Testis (tissue), 3 donors: ENCODE measurements around the gene SLC19A1. TPM values are rescaled to one million over a fixed set of nuclear protein-coding genes. Genes with fewer than 3 reads are reported as not detected.
"Not testable (repeated sequence)": the region's sequence is repeated elsewhere in the genome, so short reads cannot be mapped to it uniquely, and the experiment has no call there.

Experiments used
- DNase-seq: peaks from one replicate; pipeline ENCODE4 v3.0.0-alpha.2; 2019
- H3K27ac ChIP-seq, 2 donors: fragments of 200-600 bp; sonication (generic); one replicate each; pipeline ENCODE4 v1.5.1; 2019
- H3K27me3 ChIP-seq: fragments of 200-600 bp; sonication (generic); one replicate; pipeline ENCODE4 v1.5.1; 2019
- H3K36me3 ChIP-seq: fragments of 200-600 bp; sonication (generic); one replicate; pipeline ENCODE4 v1.5.1; 2017; ENCODE audit warnings: low read depth; ENCODE audit errors: missing control alignments
- H3K4me1 ChIP-seq: fragments of 200-600 bp; sonication (generic); one replicate; pipeline ENCODE4 v1.5.1; 2019
- H3K4me3 ChIP-seq, 2 donors: fragments of 200-600 bp; sonication (generic); one replicate each; pipeline ENCODE4 v1.5.1; 2017 to 2019
- H3K9me3 ChIP-seq: fragments of 200-600 bp; sonication (generic); one replicate; pipeline ENCODE4 v1.5.1; 2017
- POLR2A ChIP-seq: fragments of 450-650 bp; IDR thresholded peaks from one replicate; pipeline ENCODE4 v1.6.1; 2017; ENCODE audit warnings: antibody characterized with exemption, mild to moderate bottlenecking, moderate library complexity
- WGBS, 2 donors: methylation state at CpG; one replicate each; pipeline ENCODE4 v1.1.5; 2018; 5-methylcytosine and 5-hydroxymethylcytosine counted together
- intact Hi-C: fragments of 100-400 bp; cut with DNase I; formaldehyde crosslinking; loops from one replicate; pipeline ENCODE4 v1.15.1; 2023; ENCODE audit warnings: low total_unique reads
- polyA plus RNA-seq: library from polyadenylated mRNA; stranded (reverse); fragments of 350-450 nt; fragmentation: Illumina TruSeq; extraction: RNeasy Lipid Tissue Mini Kit (QIAGEN cat#74804); gene quantifications from one replicate; pipeline ENCODE4 v1.2.3, GENCODE V29; 2014; ENCODE audit warnings: low read depth, low replicate concordance; ENCODE audit not compliant: insufficient read depth
- total RNA-seq, 2 donors: library from RNA; depleted of rRNA; stranded (reverse); fragments of >200 nt; gene quantifications; one replicate each; pipeline ENCODE4 v1.2.3, GENCODE V29; 2016
- TF ChIP-seq, protein P1 (sequence below), 3 experiments: fragments of 450-650 bp in 2 of 3; fragments of 200-600 bp in 1 of 3; sonication (generic) in 1 of 3; IDR thresholded peaks; one replicate each; pipeline ENCODE4 v1.5.1; 2016 to 2019; ENCODE audit warnings: antibody characterized with exemption in 3 of 3, mild to moderate bottlenecking in 2 of 3, moderate library complexity in 1 of 3

SLC19A1 gene
- total and polyA plus RNA-seq, 3 donors from 2014 or later: 5.5 to 17.4 (median 15.7) TPM

DNA sequence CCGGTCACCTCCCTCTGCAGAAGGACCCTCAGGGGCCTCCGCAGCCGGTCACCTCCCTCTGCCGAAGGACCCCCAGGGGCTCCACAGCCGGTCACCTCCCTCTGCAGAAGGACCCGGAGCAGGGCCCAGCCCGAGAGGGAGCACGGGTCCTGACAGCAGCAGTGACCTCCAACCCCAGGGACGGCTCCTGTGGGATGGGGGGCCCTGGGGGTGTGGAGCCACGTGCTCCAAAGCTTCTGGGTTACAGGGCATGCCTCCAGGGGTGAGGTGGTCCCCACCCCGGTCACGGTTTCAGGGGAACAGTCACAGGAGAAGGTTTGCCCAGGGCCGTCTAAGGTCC, 40.3 kb downstream of the SLC19A1 start:
- intact Hi-C loops: no loop called here
- no peak for DNase-seq
- WGBS, 2 donors: 83 to 93% methylated on average over 4 to 5 of the region's 13 CpGs
- Histone ChIP-seq H3K4me1 (peaks cover 5% of the 10 kb centered on the region), H3K27ac (no peak overlapping the region), H3K4me3 (no peak overlapping the region), H3K9me3 (no peaks in the 10 kb centered on the region), H3K36me3 (no peaks in the 10 kb centered on the region), H3K27me3 (no peaks in the 10 kb centered on the region)
- TF ChIP-seq POLR2A: no peak
- TF ChIP-seq, protein P1, sequence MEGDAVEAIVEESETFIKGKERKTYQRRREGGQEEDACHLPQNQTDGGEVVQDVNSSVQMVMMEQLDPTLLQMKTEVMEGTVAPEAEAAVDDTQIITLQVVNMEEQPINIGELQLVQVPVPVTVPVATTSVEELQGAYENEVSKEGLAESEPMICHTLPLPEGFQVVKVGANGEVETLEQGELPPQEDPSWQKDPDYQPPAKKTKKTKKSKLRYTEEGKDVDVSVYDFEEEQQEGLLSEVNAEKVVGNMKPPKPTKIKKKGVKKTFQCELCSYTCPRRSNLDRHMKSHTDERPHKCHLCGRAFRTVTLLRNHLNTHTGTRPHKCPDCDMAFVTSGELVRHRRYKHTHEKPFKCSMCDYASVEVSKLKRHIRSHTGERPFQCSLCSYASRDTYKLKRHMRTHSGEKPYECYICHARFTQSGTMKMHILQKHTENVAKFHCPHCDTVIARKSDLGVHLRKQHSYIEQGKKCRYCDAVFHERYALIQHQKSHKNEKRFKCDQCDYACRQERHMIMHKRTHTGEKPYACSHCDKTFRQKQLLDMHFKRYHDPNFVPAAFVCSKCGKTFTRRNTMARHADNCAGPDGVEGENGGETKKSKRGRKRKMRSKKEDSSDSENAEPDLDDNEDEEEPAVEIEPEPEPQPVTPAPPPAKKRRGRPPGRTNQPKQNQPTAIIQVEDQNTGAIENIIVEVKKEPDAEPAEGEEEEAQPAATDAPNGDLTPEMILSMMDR (IDR thresholded peaks at IDR 0.05): no peak

DNA sequence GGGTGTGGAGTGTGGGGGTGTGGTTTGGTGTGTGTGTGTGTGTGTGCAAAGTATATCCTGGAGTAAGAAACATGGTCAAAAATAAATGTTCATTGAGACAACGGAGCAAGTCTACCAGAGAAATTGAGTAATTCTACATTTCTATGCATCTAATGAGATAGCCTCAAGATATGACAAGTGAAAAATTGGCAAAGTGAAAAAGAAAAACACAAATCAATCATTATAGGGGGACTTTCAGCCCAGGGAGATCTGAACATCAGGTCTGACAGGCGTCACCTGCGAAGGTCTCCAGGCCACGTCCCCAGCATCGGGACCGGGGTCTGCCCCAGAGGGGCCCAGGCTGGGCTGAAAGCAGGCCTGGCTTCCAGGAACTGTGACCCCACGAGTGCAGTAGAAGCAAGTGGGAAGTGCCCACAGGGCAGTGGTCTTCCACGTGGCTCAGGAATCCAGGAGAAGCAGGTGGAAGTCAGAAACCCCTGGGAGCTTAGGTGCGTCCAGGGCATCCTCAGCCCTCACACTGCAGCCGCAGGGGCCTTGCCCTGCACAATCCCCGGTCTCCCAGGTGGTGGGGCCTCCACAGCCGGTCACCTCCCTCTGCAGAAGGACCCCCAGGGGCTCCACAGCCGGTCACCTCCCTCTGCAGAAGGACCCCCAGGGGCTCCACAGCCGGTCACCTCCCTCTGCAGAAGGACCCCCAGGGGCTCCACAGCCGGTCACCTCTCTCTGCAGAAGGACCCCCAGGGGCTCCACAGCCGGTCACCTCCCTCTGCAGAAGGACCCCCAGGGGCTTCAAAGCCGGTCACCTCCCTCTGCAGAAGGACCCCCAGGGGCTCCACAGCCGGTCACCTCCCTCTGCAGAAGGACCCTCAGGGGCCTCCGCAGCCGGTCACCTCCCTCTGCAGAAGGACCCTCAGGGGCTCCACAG, 40.9 kb downstream of the SLC19A1 start:
- H3K4me1 ChIP-seq: peaks cover 11% of the 10 kb centered on the region
- WGBS, 2 donors: 87 to 92% methylated on average over 7 to 12 of the region's 20 CpGs
- intact Hi-C loops, H3K27me3 ChIP-seq, H3K9me3 ChIP-seq, H3K36me3 ChIP-seq, DNase-seq, H3K27ac ChIP-seq, H3K4me3 ChIP-seq: not testable (repeated sequence)

DNA sequence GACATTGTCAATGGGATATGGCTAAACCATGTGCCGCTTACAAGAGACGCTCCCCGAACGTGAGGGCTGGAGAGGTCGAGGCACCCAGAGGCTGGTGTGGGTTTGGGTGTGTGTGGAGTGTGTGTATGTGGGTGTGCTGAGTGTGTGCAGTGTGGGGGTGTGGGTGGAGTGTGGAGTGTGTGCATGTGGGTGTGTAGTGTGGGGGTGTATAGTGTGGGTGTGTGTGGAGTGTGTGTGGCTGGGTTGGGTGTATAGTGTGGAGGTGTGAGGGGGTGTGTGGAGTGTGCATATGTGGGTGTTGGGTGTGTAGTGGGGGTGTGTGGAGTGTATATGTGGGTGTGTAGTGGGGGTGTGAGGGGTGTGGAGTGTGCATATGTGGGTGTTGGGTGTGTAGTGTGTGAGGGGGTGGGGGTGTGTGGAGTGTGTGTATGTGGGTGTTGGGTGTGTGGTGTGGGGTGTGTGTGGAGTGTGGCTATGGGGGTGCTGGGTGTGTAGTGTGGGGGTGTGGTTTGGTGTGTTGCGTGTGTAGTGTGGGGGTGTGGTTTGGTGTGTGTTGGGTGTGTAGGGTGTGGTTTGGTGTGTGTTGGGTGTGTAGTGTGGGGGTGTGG, 42.2 kb downstream of the SLC19A1 start:
- Histone ChIP-seq H3K4me1 (peaks cover 12% of the 10 kb centered on the region), H3K27me3 (no peaks in the 10 kb centered on the region), H3K36me3 (no peaks in the 10 kb centered on the region), H3K27ac (no peak overlapping the region), H3K9me3 (no peaks in the 10 kb centered on the region), H3K4me3 (no peak overlapping the region)
- TF ChIP-seq POLR2A: no peak
- TF ChIP-seq, protein P1 (IDR thresholded peaks at IDR 0.05): no peak
- intact Hi-C loops: no loop called here
- no peak for DNase-seq
- 60 to 94% methylated on average over 5 to 6 of the region's 6 CpGs for WGBS, 2 donors

DNA sequence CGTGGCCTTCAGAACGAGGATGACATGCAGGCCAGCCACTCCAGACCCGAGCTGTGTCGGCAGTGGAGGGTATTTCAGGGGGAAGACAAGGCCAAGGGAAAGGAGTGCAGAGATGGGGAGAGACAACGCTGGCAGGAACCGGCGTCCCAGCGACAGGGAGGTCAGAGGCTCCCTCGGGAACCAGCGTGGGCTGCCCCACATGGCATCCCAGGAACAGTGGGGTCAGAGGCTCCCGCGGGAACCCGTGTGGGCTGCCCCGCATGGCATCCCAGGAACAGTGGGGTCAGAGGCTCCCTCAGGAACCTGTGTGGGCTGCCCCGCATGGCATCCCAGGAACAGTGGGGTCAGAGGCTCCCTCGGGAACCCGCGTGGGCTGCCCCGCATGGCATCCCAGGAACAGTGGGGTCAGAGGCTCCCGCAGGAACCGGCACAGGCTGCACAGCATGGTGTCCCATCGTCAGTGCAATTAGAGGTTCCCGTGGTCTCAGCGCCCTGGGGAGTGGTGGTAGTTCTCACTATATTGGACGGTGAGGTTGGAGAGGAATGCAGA, 43.0 kb downstream of the SLC19A1 start:
- no peak for DNase-seq
- WGBS, 2 donors: 81 to 91% methylated on average over 16 to 25 of the region's 25 CpGs
- peaks cover 12% of the 10 kb centered on the region for H3K4me1 ChIP-seq
- no peaks in the 10 kb centered on the region for H3K36me3 ChIP-seq
- no peaks in the 10 kb centered on the region for H3K27me3 ChIP-seq
- no peak overlapping the region for H3K27ac ChIP-seq
- TF ChIP-seq, protein P1 (IDR thresholded peaks at IDR 0.05): no peak
- no peak overlapping the region for H3K4me3 ChIP-seq
- H3K9me3 ChIP-seq: no peaks in the 10 kb centered on the region
- intact Hi-C loops: no loop called here

DNA sequence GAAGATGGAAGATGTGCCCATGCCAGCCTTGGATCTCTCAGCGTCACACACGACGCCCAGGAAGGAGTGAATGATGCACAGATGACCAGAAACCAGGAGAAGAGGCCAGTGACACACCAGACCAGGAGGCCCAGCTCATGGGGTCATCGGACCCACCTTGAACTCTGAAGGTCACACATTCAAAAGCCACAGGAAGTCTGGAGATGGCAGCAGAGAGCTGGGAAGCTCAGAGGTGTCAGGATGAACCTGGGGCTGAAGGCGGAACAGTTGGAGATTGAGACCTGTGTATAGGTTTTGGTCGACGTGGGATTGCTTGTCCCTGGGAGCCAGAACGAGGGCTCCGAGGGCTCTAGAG, 43.6 kb downstream of the SLC19A1 start:
- intact Hi-C loops: no loop called here
- H3K4me1 ChIP-seq: peaks cover 12% of the 10 kb centered on the region
- H3K27me3 ChIP-seq: no peaks in the 10 kb centered on the region
- no peaks in the 10 kb centered on the region for H3K36me3 ChIP-seq
- no peaks in the 10 kb centered on the region for H3K9me3 ChIP-seq
- no peak for DNase-seq
- H3K4me3 ChIP-seq: no peak overlapping the region
- 96 to 97% methylated on average over 9 of the region's 9 CpGs for WGBS, 2 donors
- TF ChIP-seq, protein P1 (IDR thresholded peaks at IDR 0.05): no peak
- no peak for TF ChIP-seq POLR2A
- H3K27ac ChIP-seq: no peak overlapping the region
